K562 (cell line): ENCODE data around the gene ETS2. TPM values are rescaled to one million over a fixed set of nuclear protein-coding genes. Genes with fewer than 3 reads are reported as not detected.

Experiments
- BRD4 ChIP-seq: fragments of 200-600 bp; sonication (generic); IDR thresholded peaks from 2 replicates; pipeline ENCODE4 v1.6.1; 2017; ENCODE audit warnings: inconsistent platforms
- FOSL1 ChIP-seq: fragments of 200-800 bp; sonication (Bioruptor generic); conservative IDR thresholded peaks from 2 replicates; pipeline ENCODE4 v1.6.1; 2016; ENCODE audit warnings: missing genetic modification characterization, missing compliant biosample characterization
- HDAC6 ChIP-seq: IDR thresholded peaks from 2 replicates; pipeline ENCODE4 v1.6.1; 2012; ENCODE audit warnings: low read depth, mild to moderate bottlenecking, control low read depth, inconsistent platforms, low read length, moderate library complexity
- NELFE ChIP-seq: IDR thresholded peaks from 2 replicates; pipeline ENCODE4 v1.6.1; 2011; ENCODE audit warnings: mild to moderate bottlenecking; ENCODE audit not compliant: insufficient read depth, insufficient read length
- POLR3G ChIP-seq: IDR thresholded peaks from 2 replicates; pipeline ENCODE4 v1.6.1; 2011; ENCODE audit not compliant: insufficient read length, insufficient replicate concordance; ENCODE audit errors: extremely low read depth
- ZBTB5 ChIP-seq: fragments of 450-650 bp; IDR thresholded peaks from 2 replicates; pipeline ENCODE4 v1.6.1; 2017; ENCODE audit warnings: antibody characterized with exemption
- ZNF408 ChIP-seq: fragments of 250-450 bp; sonication (Bioruptor Pico); IDR thresholded peaks from 2 replicates; pipeline ENCODE4 v1.4.0; 2020; ENCODE audit warnings: low read depth, mild to moderate bottlenecking, moderate library complexity
- ZNF76 ChIP-seq: fragments of 250-450 bp; sonication (Bioruptor Pico); IDR thresholded peaks from 2 replicates; pipeline ENCODE4 v1.4.0; 2020; ENCODE audit warnings: mild to moderate bottlenecking, moderate library complexity, borderline replicate concordance
- polyA plus RNA-seq, 8 experiments: library from polyadenylated mRNA; depleted of rRNA in 4 of 8; stranded (reverse) in 5 of 8; unstranded in 3 of 8; fragments of >200 nt; fragmentation: Nextera tagmentation in 2 of 8; fragmentation: Illumina TruSeq in 1 of 8; extraction: Ambion mirVana in 2 of 8; extraction: Trizol in 1 of 8; gene quantifications; 2 replicates each; pipeline versions ENCODE4 v1.2.1 to v1.2.3, GENCODE V29; 2011 to 2014; ENCODE audit warnings: inconsistent platforms in 1 of 8, missing spikeins in 1 of 8
- total RNA-seq, 7 experiments: library from RNA; depleted of rRNA in 6 of 7; stranded (reverse); fragments of >200 nt in 6 of 7; fragmentation: Illumina TruSeq in 2 of 7; extraction: Trizol in 2 of 7; gene quantifications; 2 replicates each; pipeline versions ENCODE4 v1.2.1 to v1.2.3, GENCODE V29; 2011 to 2021; ENCODE audit warnings: low replicate concordance in 1 of 7
- TF ChIP-seq, protein P1 (sequence below), 2 experiments: fragments of 450-650 bp; IDR thresholded peaks; 2 replicates each; pipeline ENCODE4 v1.6.1; 2016
- TF ChIP-seq, protein P2 (sequence below): fragments of 250-450 bp; sonication (Bioruptor Pico); IDR thresholded peaks from 2 replicates; pipeline ENCODE4 v1.4.0; 2020; ENCODE audit warnings: mild to moderate bottlenecking, moderate library complexity
- TF ChIP-seq, protein P3 (sequence below): fragments of 250-450 bp; sonication (Bioruptor Pico); IDR thresholded peaks from 2 replicates; pipeline ENCODE4 v1.5.1; 2021; ENCODE audit warnings: mild to moderate bottlenecking
- TF ChIP-seq, protein P4 (sequence below), 2 experiments: fragments of 450-650 bp; conservative IDR thresholded peaks; 2 replicates each; pipeline ENCODE4 v1.6.1; 2017; ENCODE audit warnings: mild to moderate bottlenecking in 2 of 2, moderate library complexity in 2 of 2

Gene ETS2
- total and polyA plus RNA-seq, 9 of the 15 experiments (the other 6 are each of a cell fraction or from before 2014, with no cell fraction given): 1.7 to 24.4 (median 12.2) TPM

DNA sequence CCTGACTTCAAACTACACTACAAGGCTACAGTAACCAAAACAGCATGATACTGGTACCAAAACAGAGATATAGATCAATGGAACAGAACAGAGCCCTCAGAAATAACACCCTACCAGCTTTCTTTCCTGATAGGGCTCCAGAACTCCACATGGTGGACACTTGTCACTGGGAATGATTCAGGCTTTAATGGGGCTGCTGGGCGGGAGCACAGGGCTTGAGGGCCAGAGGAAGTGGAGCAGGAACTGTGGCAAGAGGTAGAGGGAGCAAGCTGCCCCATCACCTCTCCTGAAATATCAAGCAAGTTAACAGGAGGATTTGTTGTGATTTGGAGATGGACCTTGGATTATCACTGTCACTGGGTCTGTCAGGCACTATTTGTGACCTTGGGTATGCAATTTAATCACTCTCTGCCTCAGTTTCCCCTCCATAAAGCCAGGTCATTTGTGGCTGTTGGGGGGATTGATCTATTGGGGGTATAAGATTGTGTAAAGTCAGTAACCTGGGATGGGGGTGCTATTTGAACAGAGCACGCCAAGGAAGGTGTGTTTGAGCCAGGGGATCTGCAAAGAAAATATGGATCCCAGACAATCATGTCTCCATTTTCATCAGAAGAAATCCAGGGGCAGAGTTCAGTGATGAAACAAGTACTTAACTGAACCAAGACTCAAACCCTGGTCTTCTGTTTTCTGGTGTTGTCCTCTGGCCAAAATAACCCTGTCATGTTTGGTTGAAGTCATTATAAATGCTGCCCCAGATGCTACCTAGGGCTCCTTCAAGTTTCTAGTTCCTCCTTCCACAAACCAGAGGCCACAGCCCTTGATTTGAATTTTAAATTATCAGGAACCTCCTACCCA, 25.2 kb downstream of the ETS2 start (continued):
- TF ChIP-seq BRD4: no peak
- no peak for TF ChIP-seq ZNF408 (CRISPR knock-in tag)
- no peak for TF ChIP-seq ZBTB5
- no peak for TF ChIP-seq NELFE
- TF ChIP-seq, protein P1, sequence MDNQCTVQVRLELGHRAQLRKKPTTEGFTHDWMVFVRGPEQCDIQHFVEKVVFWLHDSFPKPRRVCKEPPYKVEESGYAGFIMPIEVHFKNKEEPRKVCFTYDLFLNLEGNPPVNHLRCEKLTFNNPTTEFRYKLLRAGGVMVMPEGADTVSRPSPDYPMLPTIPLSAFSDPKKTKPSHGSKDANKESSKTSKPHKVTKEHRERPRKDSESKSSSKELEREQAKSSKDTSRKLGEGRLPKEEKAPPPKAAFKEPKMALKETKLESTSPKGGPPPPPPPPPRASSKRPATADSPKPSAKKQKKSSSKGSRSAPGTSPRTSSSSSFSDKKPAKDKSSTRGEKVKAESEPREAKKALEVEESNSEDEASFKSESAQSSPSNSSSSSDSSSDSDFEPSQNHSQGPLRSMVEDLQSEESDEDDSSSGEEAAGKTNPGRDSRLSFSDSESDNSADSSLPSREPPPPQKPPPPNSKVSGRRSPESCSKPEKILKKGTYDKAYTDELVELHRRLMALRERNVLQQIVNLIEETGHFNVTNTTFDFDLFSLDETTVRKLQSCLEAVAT (IDR thresholded peaks at IDR 0.05): no peak
- TF ChIP-seq, protein P2, sequence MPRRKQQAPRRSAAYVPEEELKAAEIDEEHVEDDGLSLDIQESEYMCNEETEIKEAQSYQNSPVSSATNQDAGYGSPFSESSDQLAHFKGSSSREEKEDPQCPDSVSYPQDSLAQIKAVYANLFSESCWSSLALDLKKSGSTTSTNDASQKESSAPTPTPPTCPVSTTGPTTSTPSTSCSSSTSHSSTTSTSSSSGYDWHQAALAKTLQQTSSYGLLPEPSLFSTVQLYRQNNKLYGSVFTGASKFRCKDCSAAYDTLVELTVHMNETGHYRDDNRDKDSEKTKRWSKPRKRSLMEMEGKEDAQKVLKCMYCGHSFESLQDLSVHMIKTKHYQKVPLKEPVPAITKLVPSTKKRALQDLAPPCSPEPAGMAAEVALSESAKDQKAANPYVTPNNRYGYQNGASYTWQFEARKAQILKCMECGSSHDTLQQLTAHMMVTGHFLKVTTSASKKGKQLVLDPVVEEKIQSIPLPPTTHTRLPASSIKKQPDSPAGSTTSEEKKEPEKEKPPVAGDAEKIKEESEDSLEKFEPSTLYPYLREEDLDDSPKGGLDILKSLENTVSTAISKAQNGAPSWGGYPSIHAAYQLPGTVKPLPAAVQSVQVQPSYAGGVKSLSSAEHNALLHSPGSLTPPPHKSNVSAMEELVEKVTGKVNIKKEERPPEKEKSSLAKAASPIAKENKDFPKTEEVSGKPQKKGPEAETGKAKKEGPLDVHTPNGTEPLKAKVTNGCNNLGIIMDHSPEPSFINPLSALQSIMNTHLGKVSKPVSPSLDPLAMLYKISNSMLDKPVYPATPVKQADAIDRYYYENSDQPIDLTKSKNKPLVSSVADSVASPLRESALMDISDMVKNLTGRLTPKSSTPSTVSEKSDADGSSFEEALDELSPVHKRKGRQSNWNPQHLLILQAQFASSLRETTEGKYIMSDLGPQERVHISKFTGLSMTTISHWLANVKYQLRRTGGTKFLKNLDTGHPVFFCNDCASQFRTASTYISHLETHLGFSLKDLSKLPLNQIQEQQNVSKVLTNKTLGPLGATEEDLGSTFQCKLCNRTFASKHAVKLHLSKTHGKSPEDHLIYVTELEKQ (CRISPR knock-in tag): peak; percentile 76
- TF ChIP-seq, protein P3, sequence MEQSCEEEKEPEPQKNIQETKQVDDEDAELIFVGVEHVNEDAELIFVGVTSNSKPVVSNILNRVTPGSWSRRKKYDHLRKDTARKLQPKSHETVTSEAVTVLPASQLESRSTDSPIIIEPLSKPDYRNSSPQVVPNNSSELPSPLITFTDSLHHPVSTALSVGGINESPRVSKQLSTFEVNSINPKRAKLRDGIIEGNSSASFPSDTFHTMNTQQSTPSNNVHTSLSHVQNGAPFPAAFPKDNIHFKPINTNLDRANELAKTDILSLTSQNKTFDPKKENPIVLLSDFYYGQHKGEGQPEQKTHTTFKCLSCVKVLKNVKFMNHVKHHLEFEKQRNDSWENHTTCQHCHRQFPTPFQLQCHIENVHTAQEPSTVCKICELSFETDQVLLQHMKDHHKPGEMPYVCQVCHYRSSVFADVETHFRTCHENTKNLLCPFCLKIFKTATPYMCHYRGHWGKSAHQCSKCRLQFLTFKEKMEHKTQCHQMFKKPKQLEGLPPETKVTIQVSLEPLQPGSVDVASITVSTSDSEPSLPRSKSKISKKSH: no peak
- TF ChIP-seq, protein P4, sequence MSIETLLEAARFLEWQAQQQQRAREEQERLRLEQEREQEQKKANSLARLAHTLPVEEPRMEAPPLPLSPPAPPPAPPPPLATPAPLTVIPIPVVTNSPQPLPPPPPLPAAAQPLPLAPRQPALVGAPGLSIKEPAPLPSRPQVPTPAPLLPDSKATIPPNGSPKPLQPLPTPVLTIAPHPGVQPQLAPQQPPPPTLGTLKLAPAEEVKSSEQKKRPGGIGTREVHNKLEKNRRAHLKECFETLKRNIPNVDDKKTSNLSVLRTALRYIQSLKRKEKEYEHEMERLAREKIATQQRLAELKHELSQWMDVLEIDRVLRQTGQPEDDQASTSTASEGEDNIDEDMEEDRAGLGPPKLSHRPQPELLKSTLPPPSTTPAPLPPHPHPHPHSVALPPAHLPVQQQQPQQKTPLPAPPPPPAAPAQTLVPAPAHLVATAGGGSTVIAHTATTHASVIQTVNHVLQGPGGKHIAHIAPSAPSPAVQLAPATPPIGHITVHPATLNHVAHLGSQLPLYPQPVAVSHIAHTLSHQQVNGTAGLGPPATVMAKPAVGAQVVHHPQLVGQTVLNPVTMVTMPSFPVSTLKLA (conservative IDR thresholded peaks at IDR 0.05): no peak
- no peak for TF ChIP-seq POLR3G
- TF ChIP-seq FOSL1 (tag): no peak
- no peak for TF ChIP-seq HDAC6
- TF ChIP-seq ZNF76: 0 out of 2 replicates have a peak, but pooled peaks have one; percentile 53
